Measurements from ENCODE around the gene MYO7B. TPM values are rescaled to one million over a fixed set of nuclear protein-coding genes. Genes with fewer than 3 reads are reported as not detected.
A peak's percentile ranks its signal among the peaks of the same experiment; 100 is the strongest.

MYO7B gene
- total and polyA plus RNA-seq, 12 donors: 0.13 to 1.5 (median 0.32) TPM; not detected in 1

DNA sequence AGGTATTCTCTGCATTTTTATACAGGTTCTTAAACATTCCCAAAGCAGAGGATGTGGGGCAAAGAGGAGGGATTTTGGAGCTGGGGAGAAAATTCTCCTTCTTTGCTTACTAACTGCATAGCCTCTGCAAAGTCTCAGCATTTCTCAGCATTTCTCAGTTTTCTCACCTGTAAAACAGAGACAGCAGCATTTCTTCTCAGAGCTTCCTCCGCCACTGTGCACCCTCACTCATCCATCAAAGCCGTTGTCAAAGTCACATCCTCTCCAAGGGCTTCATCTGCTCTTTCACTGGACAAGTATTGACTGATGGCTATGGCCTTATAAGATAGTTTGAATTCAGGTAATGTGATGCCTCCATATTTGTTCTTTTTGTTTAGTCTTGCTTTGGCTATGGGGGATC lies 17.4 kb downstream of the MYO7B start:
- H3K4me3 ChIP-seq: no peak overlapping the region
- H3K9me3 ChIP-seq (replicated peaks in 1 of 3): no peaks in the 10 kb centered on the region
- H3K27me3 ChIP-seq: no peaks in the 10 kb centered on the region
- peak in 1 of 7 donors; percentile 5 for DNase-seq
- intact Hi-C loops (cut with DNase I): no loop called here
- no peak for TF ChIP-seq POLR2A (IDR thresholded peaks at IDR 0.05)
- TF ChIP-seq, protein P1, sequence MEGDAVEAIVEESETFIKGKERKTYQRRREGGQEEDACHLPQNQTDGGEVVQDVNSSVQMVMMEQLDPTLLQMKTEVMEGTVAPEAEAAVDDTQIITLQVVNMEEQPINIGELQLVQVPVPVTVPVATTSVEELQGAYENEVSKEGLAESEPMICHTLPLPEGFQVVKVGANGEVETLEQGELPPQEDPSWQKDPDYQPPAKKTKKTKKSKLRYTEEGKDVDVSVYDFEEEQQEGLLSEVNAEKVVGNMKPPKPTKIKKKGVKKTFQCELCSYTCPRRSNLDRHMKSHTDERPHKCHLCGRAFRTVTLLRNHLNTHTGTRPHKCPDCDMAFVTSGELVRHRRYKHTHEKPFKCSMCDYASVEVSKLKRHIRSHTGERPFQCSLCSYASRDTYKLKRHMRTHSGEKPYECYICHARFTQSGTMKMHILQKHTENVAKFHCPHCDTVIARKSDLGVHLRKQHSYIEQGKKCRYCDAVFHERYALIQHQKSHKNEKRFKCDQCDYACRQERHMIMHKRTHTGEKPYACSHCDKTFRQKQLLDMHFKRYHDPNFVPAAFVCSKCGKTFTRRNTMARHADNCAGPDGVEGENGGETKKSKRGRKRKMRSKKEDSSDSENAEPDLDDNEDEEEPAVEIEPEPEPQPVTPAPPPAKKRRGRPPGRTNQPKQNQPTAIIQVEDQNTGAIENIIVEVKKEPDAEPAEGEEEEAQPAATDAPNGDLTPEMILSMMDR (IDR thresholded peaks at IDR 0.05): no peak
- no peak overlapping the region for H3K27ac ChIP-seq
- H3K4me1 ChIP-seq (replicated peaks in 1 of 2): no peaks in the 10 kb centered on the region
- H3K36me3 ChIP-seq (replicated peaks in 1 of 2): no peaks in the 10 kb centered on the region
- WGBS, 4 donors: 77 to 84% (median 80%) methylated on average over 2 of the region's 2 CpGs

DNA sequence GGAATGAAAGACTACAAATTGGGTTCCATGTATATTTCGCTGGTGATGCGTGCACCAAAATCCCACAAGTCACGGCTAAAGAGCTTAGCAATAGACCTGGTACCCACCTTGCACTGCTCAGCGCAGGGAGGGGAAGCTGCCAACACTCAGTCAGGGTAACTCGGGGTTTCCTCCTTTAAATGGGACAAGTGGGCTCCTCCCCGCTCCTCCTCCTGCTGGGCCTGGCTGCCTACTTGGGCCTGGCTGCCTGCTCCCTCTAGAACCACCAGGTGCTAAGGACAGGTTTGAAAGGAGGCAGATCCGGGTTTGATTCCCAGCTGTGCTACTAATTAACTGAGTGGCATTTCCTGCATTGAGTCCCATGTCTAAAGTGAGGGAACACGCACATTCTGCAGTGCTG lies 23.4 kb downstream of the MYO7B start:
- WGBS, 4 donors: 80 to 88% (median 83%) methylated on average over 7 to 8 of the region's 8 CpGs

DNA sequence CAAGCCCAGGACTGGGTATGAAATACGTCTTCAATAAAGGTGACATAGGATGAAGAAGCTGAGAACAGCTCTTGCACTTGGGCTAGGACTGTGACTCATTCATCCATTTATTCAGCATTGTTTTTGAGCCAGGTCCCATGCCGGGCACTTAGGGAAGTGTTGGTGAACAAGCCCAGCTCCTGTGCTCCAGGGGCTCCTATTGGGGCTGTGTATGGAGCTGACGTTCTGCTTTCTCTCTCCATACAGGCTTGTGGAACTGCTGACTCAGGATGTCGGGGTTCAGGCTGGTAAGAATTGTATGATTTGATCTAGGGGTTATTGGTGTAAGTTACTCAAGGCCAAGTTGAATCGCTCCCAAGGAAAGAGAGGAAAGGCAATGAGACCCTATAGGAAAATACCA lies 24.0 kb downstream of the MYO7B start:
- Histone ChIP-seq H3K9me3 (replicated peaks in 1 of 3) (no peaks in the 10 kb centered on the region), H3K27ac (no peak overlapping the region), H3K4me1 (replicated peaks in 1 of 2) (no peaks in the 10 kb centered on the region), H3K36me3 (replicated peaks in 1 of 2) (no peaks in the 10 kb centered on the region), H3K27me3 (no peaks in the 10 kb centered on the region), H3K4me3 (no peak overlapping the region)
- peak in 1 of 7 donors; percentile 15 for DNase-seq
- intact Hi-C loops (cut with DNase I): no loop called here
- TF ChIP-seq POLR2A (IDR thresholded peaks at IDR 0.05): no peak
- TF ChIP-seq, protein P1 (IDR thresholded peaks at IDR 0.05): no peak
- 74 to 86% (median 75%) methylated on average over 5 of the region's 5 CpGs for WGBS, 4 donors

More for the DNA sequence above, 23.4 kb downstream of the MYO7B start:
- H3K27me3 ChIP-seq: no peaks in the 10 kb centered on the region
- DNase-seq: peak in 1 of 7 donors; percentile 28
- intact Hi-C loops (cut with DNase I): no loop called here
- H3K27ac ChIP-seq: no peak overlapping the region
- no peaks in the 10 kb centered on the region for H3K9me3 ChIP-seq (replicated peaks in 1 of 3)
- TF ChIP-seq, protein P1 (IDR thresholded peaks at IDR 0.05): no peak
- TF ChIP-seq POLR2A (IDR thresholded peaks at IDR 0.05): no peak
- no peaks in the 10 kb centered on the region for H3K36me3 ChIP-seq (replicated peaks in 1 of 2)
- no peak overlapping the region for H3K4me3 ChIP-seq
- no peaks in the 10 kb centered on the region for H3K4me1 ChIP-seq (replicated peaks in 1 of 2)

DNA sequence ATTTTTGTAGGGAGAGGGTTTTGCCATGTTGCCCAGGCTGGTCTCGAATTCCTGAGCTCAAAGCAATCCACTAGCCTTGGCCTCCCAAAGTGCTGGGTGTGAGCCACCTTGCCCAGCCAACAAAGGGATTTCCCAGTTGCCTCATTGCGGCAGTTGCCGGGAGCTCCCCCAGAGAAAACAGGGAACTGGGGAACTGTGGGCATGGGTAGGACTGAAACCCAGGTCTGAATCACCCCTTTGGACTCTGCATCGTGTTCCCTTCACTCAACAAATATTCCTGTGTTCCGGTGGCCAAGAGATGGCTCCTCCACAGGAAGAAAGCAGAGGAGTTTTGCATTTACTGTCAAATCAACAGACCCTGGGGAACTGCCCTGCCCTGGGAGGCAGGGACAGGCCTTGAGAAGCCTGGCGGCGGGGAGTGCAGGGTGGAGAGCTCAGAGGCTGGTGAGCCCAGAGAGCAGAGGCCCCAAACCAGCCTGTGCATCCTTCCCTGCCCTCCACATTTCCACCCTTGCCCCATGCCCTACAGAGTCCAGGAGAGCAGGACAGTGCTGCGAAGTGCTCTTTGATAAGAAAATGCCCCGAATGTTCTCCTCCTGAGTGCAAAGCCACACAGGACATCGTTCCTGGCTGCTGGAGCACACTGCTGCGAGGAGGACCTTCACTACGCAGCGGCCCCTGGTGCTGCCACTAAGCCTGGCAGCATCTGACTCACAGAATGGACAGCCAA lies 24.9 kb downstream of the MYO7B start:
- H3K4me1 ChIP-seq (replicated peaks in 1 of 2): no peaks in the 10 kb centered on the region
- H3K27ac ChIP-seq: no peak overlapping the region
- no peaks in the 10 kb centered on the region for H3K27me3 ChIP-seq
- no peaks in the 10 kb centered on the region for H3K9me3 ChIP-seq (replicated peaks in 1 of 3)
- 46 to 69% (median 59%) methylated on average over 9 to 13 of the region's 13 CpGs for WGBS, 4 donors
- no peak overlapping the region for H3K4me3 ChIP-seq
- DNase-seq: peak in 6 of 7 donors; percentile 38 to 63 (median 56)
- TF ChIP-seq, protein P1 (IDR thresholded peaks at IDR 0.05): peak in 1 of 6 experiments; percentile 15
- no peak for TF ChIP-seq POLR2A (IDR thresholded peaks at IDR 0.05)
- H3K36me3 ChIP-seq (replicated peaks in 1 of 2): no peaks in the 10 kb centered on the region
- intact Hi-C loops (cut with DNase I): no loop called here
